Measurements from ENCODE around the gene PCDHB11. TPM values are rescaled to one million over a fixed set of nuclear protein-coding genes. Genes with fewer than 3 reads are reported as not detected.

PCDHB11 gene
- 0.61 to 1.2 TPM (median 0.92 TPM) in 3 replicates for total RNA-seq (2021)
- Bru-seq, nascent RNA, result percentile 45 among the genes with signal in this experiment
- long read RNA-seq, experiment 1, full-length matches to known transcripts, result 1 of 2 reads
- long read RNA-seq, experiment 1, partial matches to known transcripts, result 0 of 2 reads
- long read RNA-seq, experiment 1, other reads (novel, unspliced or antisense), result 1 of 2 reads
- long read RNA-seq, experiment 2, result 0 reads
- long read RNA-seq, experiment 3, result 0 reads

DNA sequence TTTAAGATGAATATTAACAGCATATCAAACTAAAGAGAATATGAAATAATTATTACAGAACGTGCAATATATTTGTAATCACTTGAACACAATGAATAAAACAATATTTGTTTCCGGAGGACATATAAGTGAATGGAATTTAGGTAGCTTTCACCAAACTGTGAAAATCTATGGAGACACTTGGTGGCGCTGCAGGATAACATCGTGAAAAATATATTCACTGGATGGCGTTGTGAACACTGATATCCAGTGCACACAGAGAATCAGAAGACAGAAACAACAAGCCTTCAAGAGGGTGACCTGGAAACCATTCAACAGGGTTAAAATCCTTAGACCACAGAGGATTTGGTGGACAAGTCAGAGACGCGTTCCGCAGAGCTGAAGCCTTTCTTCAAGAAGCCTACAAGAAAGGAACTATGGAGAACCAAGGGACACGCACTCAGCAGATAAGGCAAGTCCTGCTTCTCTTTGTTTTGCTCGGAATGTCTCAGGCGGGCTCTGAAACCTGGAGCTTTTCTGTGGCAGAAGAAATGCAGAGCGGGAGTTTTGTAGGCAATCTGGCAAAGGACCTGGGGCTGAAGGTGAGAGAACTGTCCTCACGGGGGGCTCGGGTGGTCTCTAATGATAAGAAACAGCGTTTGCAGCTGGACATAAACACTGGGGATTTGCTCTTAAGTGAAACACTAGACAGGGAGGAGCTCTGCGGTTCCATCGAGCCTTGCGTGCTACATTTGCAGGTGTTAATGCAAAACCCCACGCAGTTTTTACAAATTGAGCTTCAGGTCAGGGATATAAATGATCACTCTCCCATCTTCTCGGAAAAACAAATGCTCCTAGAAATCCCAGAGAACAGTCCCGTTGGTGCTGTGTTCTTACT lies at the start of gene PCDHB11:
TSS of gene PCDHB11 (plus strand) at position 269 of the 877 bp plus-strand sequence. CDS start at position 417, 148 bp downstream.
- ChIA-PET POLR2A (no interaction called here), CTCF (interaction anchor here (0.6 to 2.4 kb wide), 44 partner anchors 9 to 368 kb away, joined by 3 to 29 read pairs (median 5); partner anchors contain the start of genes PCDHAC1, PCDHB12, PCDHB13 and PCDHB14)
- ATAC-seq (peak; percentile 67), DNase-seq (ENCODE audit: low spot score) (no peak)
- H3K9me3 Mint-ChIP-seq, result peaks cover 27% of the 10 kb centered on the region
- no peaks in the 10 kb centered on the region; the same call in 1 of the 2 replicates for H3K27me3 Mint-ChIP-seq (ENCODE audit: low read depth)
- H3K27ac Mint-ChIP-seq, result no peak within 1 kb of the TSS
- TF ChIP-seq, protein P1, sequence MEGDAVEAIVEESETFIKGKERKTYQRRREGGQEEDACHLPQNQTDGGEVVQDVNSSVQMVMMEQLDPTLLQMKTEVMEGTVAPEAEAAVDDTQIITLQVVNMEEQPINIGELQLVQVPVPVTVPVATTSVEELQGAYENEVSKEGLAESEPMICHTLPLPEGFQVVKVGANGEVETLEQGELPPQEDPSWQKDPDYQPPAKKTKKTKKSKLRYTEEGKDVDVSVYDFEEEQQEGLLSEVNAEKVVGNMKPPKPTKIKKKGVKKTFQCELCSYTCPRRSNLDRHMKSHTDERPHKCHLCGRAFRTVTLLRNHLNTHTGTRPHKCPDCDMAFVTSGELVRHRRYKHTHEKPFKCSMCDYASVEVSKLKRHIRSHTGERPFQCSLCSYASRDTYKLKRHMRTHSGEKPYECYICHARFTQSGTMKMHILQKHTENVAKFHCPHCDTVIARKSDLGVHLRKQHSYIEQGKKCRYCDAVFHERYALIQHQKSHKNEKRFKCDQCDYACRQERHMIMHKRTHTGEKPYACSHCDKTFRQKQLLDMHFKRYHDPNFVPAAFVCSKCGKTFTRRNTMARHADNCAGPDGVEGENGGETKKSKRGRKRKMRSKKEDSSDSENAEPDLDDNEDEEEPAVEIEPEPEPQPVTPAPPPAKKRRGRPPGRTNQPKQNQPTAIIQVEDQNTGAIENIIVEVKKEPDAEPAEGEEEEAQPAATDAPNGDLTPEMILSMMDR (IDR thresholded peaks at IDR 0.05), result peak; percentile 32; the same call in 1 of the 2 replicates
- TF ChIP-seq, protein P2, sequence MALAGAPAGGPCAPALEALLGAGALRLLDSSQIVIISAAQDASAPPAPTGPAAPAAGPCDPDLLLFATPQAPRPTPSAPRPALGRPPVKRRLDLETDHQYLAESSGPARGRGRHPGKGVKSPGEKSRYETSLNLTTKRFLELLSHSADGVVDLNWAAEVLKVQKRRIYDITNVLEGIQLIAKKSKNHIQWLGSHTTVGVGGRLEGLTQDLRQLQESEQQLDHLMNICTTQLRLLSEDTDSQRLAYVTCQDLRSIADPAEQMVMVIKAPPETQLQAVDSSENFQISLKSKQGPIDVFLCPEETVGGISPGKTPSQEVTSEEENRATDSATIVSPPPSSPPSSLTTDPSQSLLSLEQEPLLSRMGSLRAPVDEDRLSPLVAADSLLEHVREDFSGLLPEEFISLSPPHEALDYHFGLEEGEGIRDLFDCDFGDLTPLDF (CRISPR knock-in tag; IDR thresholded peaks at IDR 0.05), result no peak
- TF ChIP-seq, protein P3, sequence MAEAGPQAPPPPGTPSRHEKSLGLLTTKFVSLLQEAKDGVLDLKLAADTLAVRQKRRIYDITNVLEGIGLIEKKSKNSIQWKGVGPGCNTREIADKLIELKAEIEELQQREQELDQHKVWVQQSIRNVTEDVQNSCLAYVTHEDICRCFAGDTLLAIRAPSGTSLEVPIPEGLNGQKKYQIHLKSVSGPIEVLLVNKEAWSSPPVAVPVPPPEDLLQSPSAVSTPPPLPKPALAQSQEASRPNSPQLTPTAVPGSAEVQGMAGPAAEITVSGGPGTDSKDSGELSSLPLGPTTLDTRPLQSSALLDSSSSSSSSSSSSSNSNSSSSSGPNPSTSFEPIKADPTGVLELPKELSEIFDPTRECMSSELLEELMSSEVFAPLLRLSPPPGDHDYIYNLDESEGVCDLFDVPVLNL (CRISPR knock-in tag; IDR thresholded peaks at IDR 0.05; ENCODE audit: borderline replicate concordance, low read depth), result no peak
- peaks cover 7% of the 10 kb centered on the region for H3K4me1 Mint-ChIP-seq
- peaks cover 19% of the 10 kb centered on the region for H3K36me3 Mint-ChIP-seq
- peak within 1 kb of the TSS; percentile 24 for H3K4me3 Mint-ChIP-seq

DNA sequence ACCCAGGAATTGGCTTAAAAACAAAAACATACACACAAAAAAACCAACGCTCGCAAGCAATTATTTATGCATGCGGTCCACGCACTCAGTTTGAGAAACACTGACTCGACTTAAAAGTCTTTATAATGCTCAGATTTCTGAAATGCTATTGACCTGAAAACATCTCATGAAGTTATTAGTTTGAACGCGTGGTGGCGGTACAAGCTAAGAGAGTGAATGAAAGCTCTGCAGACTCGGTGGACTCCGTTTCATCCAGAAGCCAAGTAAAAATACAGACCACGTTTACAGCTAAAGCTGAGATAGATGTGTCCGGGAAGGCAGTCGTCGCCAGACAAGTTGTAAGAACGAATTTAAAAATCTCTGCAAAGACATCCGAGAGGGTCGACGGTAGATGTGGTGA lies 49.6 kb upstream of the PCDHB11 start, which contains the start of gene PCDHB6:
TSS of gene PCDHB6 (plus strand) at position 246 of the 400 bp plus-strand sequence. CDS start 201 bp downstream, outside the sequence.
- ChIA-PET CTCF (interaction anchor here (0.6 to 1.8 kb wide), 20 partner anchors 8 to 414 kb away, joined by 3 to 22 read pairs (median 4); partner anchors contain the start of genes PCDHA8, PCDHB10, PCDHB11 and PCDHB14), POLR2A (no interaction called here)
- H3K27me3 Mint-ChIP-seq (ENCODE audit: low read depth), result peaks cover 4% of the 10 kb centered on the region; the same call in 1 of the 2 replicates
- no peaks in the 10 kb centered on the region for H3K4me1 Mint-ChIP-seq
- no peak for DNase-seq (ENCODE audit: low spot score)
- peaks cover 18% of the 10 kb centered on the region for H3K9me3 Mint-ChIP-seq
- TF ChIP-seq, protein P4, sequence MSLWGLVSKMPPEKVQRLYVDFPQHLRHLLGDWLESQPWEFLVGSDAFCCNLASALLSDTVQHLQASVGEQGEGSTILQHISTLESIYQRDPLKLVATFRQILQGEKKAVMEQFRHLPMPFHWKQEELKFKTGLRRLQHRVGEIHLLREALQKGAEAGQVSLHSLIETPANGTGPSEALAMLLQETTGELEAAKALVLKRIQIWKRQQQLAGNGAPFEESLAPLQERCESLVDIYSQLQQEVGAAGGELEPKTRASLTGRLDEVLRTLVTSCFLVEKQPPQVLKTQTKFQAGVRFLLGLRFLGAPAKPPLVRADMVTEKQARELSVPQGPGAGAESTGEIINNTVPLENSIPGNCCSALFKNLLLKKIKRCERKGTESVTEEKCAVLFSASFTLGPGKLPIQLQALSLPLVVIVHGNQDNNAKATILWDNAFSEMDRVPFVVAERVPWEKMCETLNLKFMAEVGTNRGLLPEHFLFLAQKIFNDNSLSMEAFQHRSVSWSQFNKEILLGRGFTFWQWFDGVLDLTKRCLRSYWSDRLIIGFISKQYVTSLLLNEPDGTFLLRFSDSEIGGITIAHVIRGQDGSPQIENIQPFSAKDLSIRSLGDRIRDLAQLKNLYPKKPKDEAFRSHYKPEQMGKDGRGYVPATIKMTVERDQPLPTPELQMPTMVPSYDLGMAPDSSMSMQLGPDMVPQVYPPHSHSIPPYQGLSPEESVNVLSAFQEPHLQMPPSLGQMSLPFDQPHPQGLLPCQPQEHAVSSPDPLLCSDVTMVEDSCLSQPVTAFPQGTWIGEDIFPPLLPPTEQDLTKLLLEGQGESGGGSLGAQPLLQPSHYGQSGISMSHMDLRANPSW (CRISPR knock-in tag; conservative IDR thresholded peaks at IDR 0.05; ENCODE audit: low read depth), result no peak
- TF ChIP-seq, protein P5, sequence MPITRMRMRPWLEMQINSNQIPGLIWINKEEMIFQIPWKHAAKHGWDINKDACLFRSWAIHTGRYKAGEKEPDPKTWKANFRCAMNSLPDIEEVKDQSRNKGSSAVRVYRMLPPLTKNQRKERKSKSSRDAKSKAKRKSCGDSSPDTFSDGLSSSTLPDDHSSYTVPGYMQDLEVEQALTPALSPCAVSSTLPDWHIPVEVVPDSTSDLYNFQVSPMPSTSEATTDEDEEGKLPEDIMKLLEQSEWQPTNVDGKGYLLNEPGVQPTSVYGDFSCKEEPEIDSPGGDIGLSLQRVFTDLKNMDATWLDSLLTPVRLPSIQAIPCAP (CRISPR knock-in tag; IDR thresholded peaks at IDR 0.05), result no peak
- TF ChIP-seq TEAD4 (CRISPR knock-in tag; IDR thresholded peaks at IDR 0.05), result no peak
- TF ChIP-seq, protein P6, sequence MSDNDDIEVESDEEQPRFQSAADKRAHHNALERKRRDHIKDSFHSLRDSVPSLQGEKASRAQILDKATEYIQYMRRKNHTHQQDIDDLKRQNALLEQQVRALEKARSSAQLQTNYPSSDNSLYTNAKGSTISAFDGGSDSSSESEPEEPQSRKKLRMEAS (CRISPR knock-in tag; IDR thresholded peaks at IDR 0.05), result no peak
- H3K36me3 Mint-ChIP-seq, result peaks cover 15% of the 10 kb centered on the region
- no peak within 1 kb of the TSS for H3K4me3 Mint-ChIP-seq
- peak; percentile 74 for ATAC-seq
- no peak within 1 kb of the TSS for H3K27ac Mint-ChIP-seq
